Skeletal muscle tissue (tissue), 4 donors: ENCODE results near the gene RAB13. TPM values are rescaled to one million over a fixed set of nuclear protein-coding genes. Genes with fewer than 3 reads are reported as not detected.

Experiments
- H3K27ac ChIP-seq: one replicate; pipeline ENCODE4 v1.7.0; 2013; ENCODE audit warnings: mild to moderate bottlenecking, low read depth, low read length, inconsistent platforms
- H3K27me3 ChIP-seq, 3 donors: one replicate each; pipeline ENCODE4 v1.7.0; 2013; ENCODE audit warnings: low read length in 3 of 3; ENCODE audit not compliant: control insufficient read depth in 3 of 3, insufficient read depth in 3 of 3
- H3K36me3 ChIP-seq, 3 donors: one replicate each; pipeline ENCODE4 v1.7.0; 2013; ENCODE audit warnings: low read length in 3 of 3; ENCODE audit not compliant: control insufficient read depth in 3 of 3, insufficient read depth in 3 of 3
- H3K4me1 ChIP-seq, 3 donors: one replicate each; pipeline ENCODE4 v1.7.0; 2013; ENCODE audit warnings: low read length in 3 of 3, mild to moderate bottlenecking in 3 of 3; ENCODE audit not compliant: control insufficient read depth in 3 of 3, insufficient read depth in 3 of 3
- H3K4me3 ChIP-seq, 3 donors: one replicate each; pipeline ENCODE4 v1.7.0; 2013; ENCODE audit warnings: low read length in 3 of 3
- H3K9ac ChIP-seq, 3 donors: one replicate each; pipeline ENCODE4 v1.7.0; 2013; ENCODE audit warnings: low read length in 3 of 3, mild to moderate bottlenecking in 3 of 3, moderate library complexity in 2 of 3, low read depth in 1 of 3
- H3K9me3 ChIP-seq, 3 donors: one replicate each; pipeline ENCODE4 v1.7.0; 2013; ENCODE audit warnings: low read length in 3 of 3; ENCODE audit not compliant: control insufficient read depth in 3 of 3
- total RNA-seq: library from RNA; depleted of rRNA; stranded (reverse); fragments of >200 nt; gene quantifications from one replicate; pipeline ENCODE4 v1.2.3, GENCODE V29; 2014
- donor health status: Osteomylitis.

Gene RAB13
- total RNA-seq, 1 donor from 2014 or later, result 18.3 TPM

- Histone ChIP-seq H3K27ac (peak overlapping the region; percentile 97), H3K36me3 (peaks cover 47 to 51% (median 49%) of the 10 kb centered on the region in 3 donors), H3K9me3 (no peaks in the 10 kb centered on the region), H3K4me3 (peak overlapping the region; percentile 84 to 91 (median 87)), H3K9ac (peak overlapping the region; percentile 93 to 96 (median 95)), H3K27me3 (no peaks in the 10 kb centered on the region), H3K4me1 (peaks cover 27 to 44% (median 36%) of the 10 kb centered on the region in 3 donors)
Observed at GRCh38 chr1:153945795-153946621, 40.1 kb downstream of the RAB13 start.

DNA sequence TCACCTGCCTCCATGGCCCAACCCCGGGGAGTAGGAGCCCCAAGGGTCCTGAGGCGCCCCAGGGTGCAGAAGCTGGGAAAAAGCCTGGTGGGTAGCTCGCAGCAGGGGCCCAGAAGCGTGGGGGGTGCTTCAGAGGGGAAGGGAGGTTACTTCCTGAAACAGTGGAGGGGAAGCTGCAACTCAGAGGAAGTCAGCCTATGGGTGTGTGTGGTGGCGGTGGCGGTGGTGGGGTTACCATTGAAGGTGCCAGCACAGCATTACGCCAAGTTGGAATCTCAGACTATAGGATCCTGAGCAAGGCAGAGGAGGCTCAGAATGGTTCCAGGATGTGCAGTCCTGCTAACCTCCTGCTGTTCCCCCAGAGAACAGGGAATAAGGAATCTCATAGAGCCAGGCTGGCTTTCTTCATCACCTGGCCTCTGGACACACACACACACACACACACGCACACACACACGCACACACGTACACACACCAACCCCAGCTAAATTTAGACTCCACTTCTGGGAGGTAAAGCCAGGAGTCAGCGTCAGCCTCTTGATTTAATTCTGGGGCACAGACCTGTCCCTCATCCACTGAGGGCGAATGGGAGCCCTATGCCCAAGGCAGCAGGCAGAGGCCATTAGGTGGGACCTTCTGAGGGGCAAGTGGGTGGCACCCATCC, 40.9 kb downstream of the RAB13 start:
- peaks cover 27 to 44% (median 36%) of the 10 kb centered on the region in 3 donors for H3K4me1 ChIP-seq
- peaks cover 47 to 51% (median 49%) of the 10 kb centered on the region in 3 donors for H3K36me3 ChIP-seq
- H3K9me3 ChIP-seq, result no peaks in the 10 kb centered on the region
- peak overlapping the region; percentile 97 for H3K27ac ChIP-seq
- peak overlapping the region; percentile 93 to 96 (median 95) for H3K9ac ChIP-seq
- H3K4me3 ChIP-seq, result peak overlapping the region; percentile 84 to 91 (median 87)
- no peaks in the 10 kb centered on the region for H3K27me3 ChIP-seq

GRCh38 chr1:153944827-153945117, 41.4 kb downstream of the RAB13 start:
- peak overlapping the region; percentile 97 for H3K27ac ChIP-seq
- H3K36me3 ChIP-seq, result peaks cover 48 to 52% (median 50%) of the 10 kb centered on the region in 3 donors
- peak overlapping the region; percentile 84 to 91 (median 87) for H3K4me3 ChIP-seq
- peak overlapping the region; percentile 93 to 96 (median 95) for H3K9ac ChIP-seq
- H3K27me3 ChIP-seq, result no peaks in the 10 kb centered on the region
- peaks cover 27 to 44% (median 36%) of the 10 kb centered on the region in 3 donors for H3K4me1 ChIP-seq
- H3K9me3 ChIP-seq, result no peaks in the 10 kb centered on the region

DNA sequence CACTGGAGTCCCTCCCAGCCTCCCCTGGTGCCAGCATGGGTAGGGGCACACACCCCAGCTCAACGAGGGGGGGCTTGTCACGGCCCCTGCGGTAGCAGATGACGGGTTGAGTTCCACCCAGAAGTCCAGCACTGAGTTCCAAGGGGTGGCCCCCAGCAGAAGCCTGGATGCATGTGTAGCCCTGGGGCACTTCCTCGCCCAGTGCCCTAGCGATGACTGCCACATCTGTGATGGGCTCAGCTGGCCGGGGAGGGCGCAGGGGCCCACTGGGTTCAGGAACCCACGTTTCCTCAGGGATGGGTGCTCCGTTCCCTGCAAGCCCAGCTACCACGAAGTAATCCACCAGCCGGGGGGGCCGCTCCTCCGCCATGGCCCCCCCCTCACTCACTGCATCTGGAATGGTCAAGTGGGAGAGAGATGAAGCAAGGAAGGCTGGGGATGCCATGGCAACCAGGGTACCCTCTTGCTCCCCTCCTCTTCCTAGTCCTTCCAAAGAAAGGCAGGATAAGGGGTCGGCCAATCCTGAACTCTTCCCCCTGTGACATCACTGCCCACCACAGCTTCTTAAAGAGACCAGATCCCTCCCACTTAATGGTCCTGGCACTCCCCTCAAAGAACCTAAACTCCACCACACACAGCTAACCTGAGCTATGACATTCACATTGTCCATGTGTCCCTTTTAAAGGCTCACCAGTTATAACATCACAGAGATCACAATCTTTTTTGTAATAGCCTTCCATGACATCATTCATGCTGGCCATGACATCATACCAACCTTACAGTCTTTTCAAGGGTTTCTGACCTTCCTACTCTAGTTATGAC, 41.9 kb downstream of the RAB13 start:
- H3K9ac ChIP-seq, result peak overlapping the region; percentile 93 to 96 (median 95)
- H3K36me3 ChIP-seq, result peaks cover 48 to 56% (median 56%) of the 10 kb centered on the region in 3 donors
- H3K4me1 ChIP-seq, result peaks cover 27 to 44% (median 36%) of the 10 kb centered on the region in 3 donors
- H3K9me3 ChIP-seq, result no peaks in the 10 kb centered on the region
- H3K4me3 ChIP-seq, result peak overlapping the region; percentile 84 to 91 (median 87)
- H3K27ac ChIP-seq, result peak overlapping the region; percentile 97
- H3K27me3 ChIP-seq, result no peaks in the 10 kb centered on the region

DNA sequence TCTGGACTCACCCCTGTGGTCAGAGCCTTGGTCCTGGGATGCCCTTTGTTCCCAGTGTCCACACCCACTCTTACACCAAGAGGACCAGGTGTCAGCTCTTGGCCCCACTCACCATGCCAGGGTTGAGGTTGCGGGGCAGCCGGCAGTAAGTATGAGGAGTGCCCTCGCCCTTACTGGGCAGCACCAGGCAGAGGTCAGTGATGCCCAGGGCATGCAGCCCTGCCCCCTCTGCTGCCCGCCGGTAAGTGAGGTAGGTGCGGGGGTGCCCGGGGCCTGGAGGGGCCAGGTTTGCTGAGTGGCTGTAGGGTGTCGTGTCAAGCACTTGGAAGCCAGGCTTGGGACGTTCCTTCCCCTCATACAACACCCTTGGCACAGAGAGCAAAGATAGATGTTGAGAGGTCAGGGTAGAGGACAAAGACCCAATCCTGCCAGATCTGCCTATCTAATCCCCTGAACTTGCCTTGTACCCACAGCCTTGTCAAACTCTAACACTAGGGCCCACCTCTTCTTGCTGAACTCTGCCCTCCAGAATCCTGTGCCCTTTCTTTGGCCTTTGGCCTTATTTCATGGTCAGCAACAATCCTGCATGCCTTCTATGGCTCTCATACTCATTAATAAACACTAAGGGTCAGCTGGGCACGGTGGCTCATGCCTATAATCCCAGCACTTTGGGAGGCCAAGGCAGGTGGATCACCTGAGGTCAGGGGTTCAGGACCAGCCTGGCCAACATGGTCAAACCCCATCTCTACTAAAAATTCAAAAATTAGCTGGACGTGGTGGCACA, 43.2 kb downstream of the RAB13 start:
- H3K4me1 ChIP-seq, result peaks cover 27 to 44% (median 36%) of the 10 kb centered on the region in 3 donors
- peaks cover 42 to 48% (median 47%) of the 10 kb centered on the region in 3 donors for H3K36me3 ChIP-seq
- H3K9me3 ChIP-seq, result no peaks in the 10 kb centered on the region
- H3K27me3 ChIP-seq, result no peaks in the 10 kb centered on the region
- peak overlapping the region in 1 of 3 donors; percentile 13 for H3K4me3 ChIP-seq
- H3K27ac ChIP-seq, result no peak overlapping the region
- peak overlapping the region in 1 of 3 donors; percentile 45 for H3K9ac ChIP-seq

GRCh38 chr1:153941826-153942725, 44.1 kb downstream of the RAB13 start:
- Histone ChIP-seq H3K9ac (no peak overlapping the region), H3K9me3 (no peaks in the 10 kb centered on the region), H3K27ac (no peak overlapping the region), H3K27me3 (no peaks in the 10 kb centered on the region), H3K4me1 (peaks cover 25 to 40% (median 33%) of the 10 kb centered on the region in 3 donors), H3K4me3 (no peak overlapping the region), H3K36me3 (peaks cover 49 to 50% (median 49%) of the 10 kb centered on the region in 3 donors)

DNA sequence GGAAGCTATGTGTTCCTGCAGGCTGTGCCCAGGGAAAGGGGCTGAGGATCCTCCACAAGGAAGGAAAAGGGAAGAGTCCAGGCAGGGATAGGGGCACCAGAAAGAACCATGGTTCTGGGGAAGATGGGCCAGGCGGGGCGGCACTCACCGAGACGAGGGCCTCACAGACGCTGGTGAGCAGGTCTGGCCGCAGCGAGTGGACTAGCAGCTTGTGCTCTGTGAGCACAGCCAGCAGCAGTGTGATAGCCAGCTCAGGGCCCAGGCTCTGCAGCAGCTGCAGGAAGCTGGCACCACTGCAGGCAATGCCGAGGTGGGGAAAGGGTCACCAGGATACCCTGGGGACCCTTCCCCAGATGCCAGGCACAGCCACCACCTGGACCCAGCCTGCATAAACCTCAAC, 45.4 kb downstream of the RAB13 start:
- Histone ChIP-seq H3K4me1 (peaks cover 20 to 33% (median 28%) of the 10 kb centered on the region in 3 donors), H3K36me3 (peaks cover 62 to 63% (median 62%) of the 10 kb centered on the region in 3 donors), H3K27me3 (no peaks in the 10 kb centered on the region), H3K9ac (no peak overlapping the region), H3K9me3 (no peaks in the 10 kb centered on the region), H3K4me3 (no peak overlapping the region), H3K27ac (no peak overlapping the region)

DNA sequence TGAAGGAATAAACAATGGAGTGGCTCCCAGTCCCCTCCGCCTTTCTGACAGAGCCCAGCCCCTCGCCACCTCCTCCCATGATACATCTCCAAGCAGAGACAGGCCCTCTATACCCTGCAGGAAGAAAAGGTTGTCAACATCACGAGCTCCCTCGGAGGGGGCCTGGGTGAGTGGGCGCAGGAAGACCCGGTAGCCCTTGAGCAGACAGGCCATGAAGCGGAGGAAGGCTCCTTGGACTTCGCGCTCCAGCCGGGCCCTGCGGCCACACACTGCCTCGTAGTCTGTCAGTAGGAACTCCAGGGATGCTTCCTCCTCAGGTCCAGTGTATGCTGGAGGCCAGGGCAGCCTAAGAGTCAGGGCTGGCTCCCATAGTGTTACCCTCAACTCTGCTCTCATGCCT, 46.7 kb downstream of the RAB13 start:
- H3K36me3 ChIP-seq, result peaks cover 72 to 74% (median 74%) of the 10 kb centered on the region in 3 donors
- H3K9ac ChIP-seq, result no peak overlapping the region
- no peak overlapping the region for H3K4me3 ChIP-seq
- no peaks in the 10 kb centered on the region for H3K27me3 ChIP-seq
- H3K27ac ChIP-seq, result no peak overlapping the region
- peaks cover 7 to 20% (median 17%) of the 10 kb centered on the region in 3 donors for H3K4me1 ChIP-seq
- no peaks in the 10 kb centered on the region for H3K9me3 ChIP-seq
